ENCODE measurements around the gene MSI2.

The MSI2 gene

GRCh38 chr17:57401556-57402488, 145.5 kb downstream of the MSI2 start:
- no peak for DNase-seq

GRCh38 chr17:57402681-57403180, 146.4 kb downstream of the MSI2 start:
- DNase-seq: no peak

- no peak for DNase-seq
These were observed 146.9 kb downstream of the MSI2 start for GRCh38 chr17:57403236-57403635.

GRCh38 chr17:57404073-57404472, 147.8 kb downstream of the MSI2 start:
- DNase-seq: no peak

- no peak for DNase-seq
These were observed 148.6 kb downstream of the MSI2 start for GRCh38 chr17:57404795-57405490.

GRCh38 chr17:57405491-57406072, 149.3 kb downstream of the MSI2 start:
- DNase-seq: no peak

- DNase-seq: no peak
These were observed 150.0 kb downstream of the MSI2 start for GRCh38 chr17:57406131-57406980.

GRCh38 chr17:57406981-57407286, 150.6 kb downstream of the MSI2 start:
- DNase-seq: no peak

- no peak for DNase-seq
These were observed 151.2 kb downstream of the MSI2 start for GRCh38 chr17:57407287-57408070.

- peak; percentile 28 for DNase-seq
These were observed 151.9 kb downstream of the MSI2 start for GRCh38 chr17:57408071-57408811.

- DNase-seq: no peak
These were observed 153.8 kb downstream of the MSI2 start for GRCh38 chr17:57410169-57410568.

- DNase-seq: no peak
These were observed 156.3 kb downstream of the MSI2 start for GRCh38 chr17:57412520-57413096.

GRCh38 chr17:57413848-57414651, 157.7 kb downstream of the MSI2 start:
- no peak for DNase-seq

- DNase-seq: no peak
These were observed 159.5 kb downstream of the MSI2 start for GRCh38 chr17:57415751-57416207.

GRCh38 chr17:57416369-57416768, 160.0 kb downstream of the MSI2 start:
- no peak for DNase-seq

- no peak for DNase-seq
These were observed 161.6 kb downstream of the MSI2 start for GRCh38 chr17:57417956-57418355.

- no peak for DNase-seq
These were observed 162.3 kb downstream of the MSI2 start for GRCh38 chr17:57418463-57419246.

- no peak for DNase-seq
These were observed 163.7 kb downstream of the MSI2 start for GRCh38 chr17:57419940-57420550.

All from stimulated activated CD4-positive, alpha-beta T cell treated with anti-CD3 and anti-CD28 coated beads, Interleukin-15, amount 100 ng/mL, for 24 hours (primary cell).